Stimulated activated CD4-positive, alpha-beta T cell treated with anti-CD3 and anti-CD28 coated beads, Interleukin-1b, Interleukin-23, amount 100 ng/mL, for 24 hours (primary cell): ENCODE data around the gene CEPT1.
"Not testable (repeated sequence)": the region's sequence is repeated elsewhere in the genome, so short reads cannot be mapped to it uniquely, and the experiment has no call there.

Source experiments
- DNase-seq, 4 experiments: peaks; one replicate each; pipeline ENCODE4 v3.0.0-alpha.2; 2020; ENCODE audit warnings: low read depth in 4 of 4, low spot score in 1 of 4

Gene CEPT1

DNA sequence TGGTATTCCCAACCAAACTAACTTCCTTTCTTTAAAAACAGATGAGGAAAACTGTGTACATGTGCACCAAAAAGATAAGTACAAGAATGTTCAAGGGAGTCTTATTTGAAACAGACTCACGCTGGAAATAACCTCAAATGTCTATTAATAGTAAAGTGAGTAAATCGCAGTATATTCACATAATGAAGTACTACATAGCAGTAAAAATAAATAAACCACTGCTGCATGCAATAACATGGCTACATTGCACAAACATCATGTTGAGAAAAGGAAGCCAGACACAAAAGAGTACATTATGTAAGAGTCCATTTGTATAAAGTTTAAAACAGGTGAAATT, 65.7 kb downstream of the CEPT1 start:
- no peak for DNase-seq

DNA sequence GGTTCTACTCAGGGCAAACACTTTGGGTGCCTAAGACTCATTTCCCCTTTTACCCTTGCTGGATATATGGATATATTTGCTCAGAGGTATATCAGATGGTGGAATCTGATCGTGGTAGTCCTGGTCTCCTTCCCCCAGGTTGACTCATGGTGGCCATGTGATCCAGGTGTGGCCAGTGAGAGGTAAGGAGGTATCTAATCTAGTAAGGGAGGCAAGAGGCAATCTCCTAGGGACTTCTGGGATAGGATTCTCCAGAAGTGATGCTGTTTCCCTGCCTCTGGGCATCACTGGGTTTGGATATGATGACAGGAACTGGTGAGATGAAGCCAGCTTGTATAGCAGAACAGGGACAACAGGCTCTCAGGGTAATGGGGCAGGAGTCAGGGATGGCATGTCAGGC, 68.9 kb downstream of the CEPT1 start:
- DNase-seq = no peak

DNA sequence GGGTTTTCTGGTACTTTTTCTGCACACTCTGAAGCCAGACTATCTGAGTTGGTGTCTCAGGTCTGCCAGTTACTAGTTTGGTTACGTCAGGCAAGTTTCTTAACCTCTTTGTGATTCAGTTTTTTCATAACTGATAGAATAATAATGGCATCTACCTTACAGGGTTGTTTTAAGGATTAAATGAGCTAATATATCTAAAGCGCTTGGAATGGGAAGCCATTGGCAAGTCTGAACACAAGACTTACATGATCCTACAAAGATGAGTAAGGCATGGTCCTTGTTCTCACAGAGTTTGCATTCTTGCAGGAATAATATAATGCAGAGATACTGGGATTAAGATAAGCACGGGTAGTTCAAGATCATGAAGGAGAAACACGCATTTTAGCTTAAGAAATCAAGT, 69.6 kb downstream of the CEPT1 start:
- no peak for DNase-seq

DNA sequence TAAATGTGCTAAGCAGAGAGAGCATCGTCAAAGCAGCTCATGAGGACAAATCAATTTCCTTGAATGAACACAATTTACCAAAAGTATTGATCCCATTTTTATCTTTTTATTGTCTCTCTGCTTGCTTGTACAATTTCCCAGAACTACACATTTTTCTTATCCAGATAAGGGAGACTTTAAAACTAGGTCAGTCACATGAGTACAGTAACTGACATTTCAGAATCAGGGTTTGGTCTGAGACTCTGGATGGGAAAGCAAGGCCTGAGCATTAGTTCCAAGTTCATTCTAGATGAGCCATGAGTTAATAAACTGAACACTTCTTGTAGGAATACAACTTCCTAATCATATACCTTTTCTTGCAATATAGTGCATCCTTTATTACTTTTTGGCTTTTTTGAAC, 71.9 kb downstream of the CEPT1 start:
- no peak for DNase-seq

DNA sequence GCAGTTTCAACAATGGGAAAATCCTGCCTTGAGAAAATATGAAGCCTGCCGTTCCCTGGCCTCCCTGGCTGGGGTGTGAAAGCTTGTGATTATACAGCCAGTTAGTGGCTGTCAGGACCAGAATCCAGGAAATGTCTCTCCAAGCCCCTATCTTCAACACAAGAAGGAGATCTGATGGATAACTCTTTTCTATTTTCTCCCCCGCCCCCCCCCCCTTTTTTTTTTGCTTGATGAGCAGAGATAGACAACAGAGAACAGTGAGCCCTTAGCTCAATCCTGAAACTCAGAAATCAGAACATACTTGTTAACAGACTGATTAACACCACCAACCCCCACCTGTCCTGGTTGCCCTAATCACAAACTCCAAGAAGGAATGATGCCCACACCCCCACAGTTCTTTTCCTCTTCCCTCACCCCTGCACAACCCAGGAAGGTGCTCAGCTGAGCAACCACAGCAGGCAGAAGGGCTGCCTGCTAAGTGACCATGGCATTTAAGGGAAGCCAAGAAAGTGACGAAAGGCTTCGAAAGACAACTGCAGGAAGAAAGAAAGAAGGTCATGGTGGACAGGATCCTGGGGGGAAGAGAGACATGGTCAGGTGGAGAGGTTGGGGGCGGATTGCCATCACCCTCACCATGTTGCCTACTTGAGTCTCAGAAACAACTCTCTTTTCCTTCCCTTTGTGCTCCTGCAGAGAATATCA, 72.8 kb downstream of the CEPT1 start:
- DNase-seq = no peak

DNA sequence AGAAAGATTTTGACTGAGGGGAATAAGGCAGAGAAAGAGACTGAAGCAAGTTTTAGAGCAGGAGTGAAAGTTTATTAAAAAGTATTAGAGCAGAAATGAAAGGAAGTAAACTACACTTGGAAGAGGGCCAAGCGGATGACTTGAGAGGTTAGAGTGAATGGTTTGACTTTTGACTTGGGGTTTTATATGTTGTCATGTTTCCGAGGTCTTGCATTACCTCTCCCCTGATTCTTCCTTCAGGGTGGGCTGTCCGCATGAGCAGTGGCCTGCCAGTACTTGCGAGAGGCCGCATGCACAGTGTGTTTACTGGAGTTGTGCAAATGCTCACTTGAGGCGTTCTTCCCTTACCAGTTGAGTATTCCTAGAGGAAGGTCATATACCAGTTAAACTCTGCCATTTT, 73.4 kb downstream of the CEPT1 start:
- no peak for DNase-seq

DNA sequence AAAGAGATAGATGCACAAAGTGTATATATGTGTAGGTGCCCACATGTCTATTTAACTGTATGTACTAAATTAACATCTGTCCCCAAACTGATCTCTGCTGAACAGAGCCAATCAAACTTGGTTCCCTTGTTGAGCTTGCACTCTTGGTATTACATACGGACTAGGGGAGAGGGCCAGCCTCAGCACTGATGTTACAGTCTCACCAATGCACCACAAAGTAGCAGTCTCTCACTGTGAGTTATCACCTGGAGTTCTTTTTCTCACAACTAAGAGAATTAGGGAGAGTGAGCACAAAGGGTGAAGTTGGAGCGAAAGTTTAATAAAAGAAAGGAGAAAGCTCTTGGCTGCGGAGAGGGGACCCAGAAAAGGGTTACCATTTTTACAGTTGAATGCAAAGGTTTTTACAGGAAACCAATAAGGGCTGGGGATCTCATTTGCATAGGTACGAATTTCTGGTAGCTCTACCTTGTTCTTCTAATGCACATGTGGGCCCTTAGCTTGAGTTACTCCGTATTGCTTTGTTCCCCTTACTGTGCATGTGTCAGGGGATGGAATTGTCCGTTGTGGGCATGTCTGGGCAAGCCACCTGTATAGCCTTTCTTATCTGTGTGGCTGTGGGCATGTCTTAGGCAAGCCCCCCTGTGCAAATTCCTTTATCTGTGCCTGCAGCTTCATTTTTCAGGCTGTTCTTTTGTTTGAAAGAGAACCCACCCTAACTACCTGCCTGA, 74.2 kb downstream of the CEPT1 start:
- no peak for DNase-seq

DNA sequence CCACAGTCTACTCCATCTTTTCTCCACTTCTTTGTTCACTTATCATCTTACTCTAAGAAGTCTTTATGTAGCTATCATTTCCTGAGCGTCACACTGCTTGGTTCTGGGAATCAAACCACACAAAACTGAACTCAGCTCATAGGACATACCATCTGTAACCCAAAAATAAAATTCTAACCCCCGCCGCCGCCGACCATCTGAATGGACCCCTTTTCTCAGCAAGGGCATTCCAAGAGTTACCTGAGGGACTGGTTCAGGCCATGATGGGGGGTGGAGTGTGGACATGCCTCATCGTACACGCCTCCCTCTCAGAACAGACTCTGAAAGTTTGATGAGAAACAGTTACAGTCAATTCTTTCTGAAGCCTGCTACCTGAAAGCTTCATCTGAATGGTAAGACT, 74.9 kb downstream of the CEPT1 start:
- DNase-seq = no peak

DNA sequence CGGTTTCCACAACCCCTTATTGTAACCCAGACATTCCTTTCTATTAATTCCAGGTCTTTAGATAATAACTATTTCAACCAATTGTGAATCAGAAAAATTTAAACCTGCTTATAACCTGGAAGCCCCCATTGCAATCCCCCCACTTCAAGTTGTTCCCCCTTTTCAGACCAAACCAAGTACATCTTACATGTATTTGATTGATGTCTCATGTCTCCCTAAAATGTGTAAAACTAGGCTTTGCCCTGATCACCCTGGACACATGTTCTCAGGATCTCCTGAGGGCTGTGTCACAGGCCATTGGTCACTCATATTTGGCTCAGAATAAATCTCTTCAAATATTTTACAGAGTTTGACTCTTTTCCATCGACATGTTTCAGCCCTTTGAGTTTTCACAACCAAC, 75.3 kb downstream of the CEPT1 start:
- not testable (repeated sequence) for DNase-seq

DNA sequence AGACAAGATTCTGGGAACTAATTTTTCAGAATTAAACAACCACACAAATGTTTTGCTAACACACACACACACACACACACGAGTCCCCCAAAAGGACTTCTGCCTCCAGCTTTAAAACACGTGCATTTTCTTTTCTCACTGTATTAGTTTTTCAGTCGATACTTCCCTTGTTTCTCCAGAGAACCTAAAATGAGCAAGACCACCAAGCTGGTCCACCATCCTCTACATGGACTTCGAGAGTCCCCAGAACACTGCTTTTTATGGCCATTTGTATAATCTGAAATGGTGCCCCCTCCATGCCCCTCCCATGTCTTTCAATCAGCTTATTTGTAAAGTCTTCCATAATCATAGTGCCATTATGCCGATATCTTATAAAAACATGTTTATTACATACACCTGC, 76.7 kb downstream of the CEPT1 start:
- DNase-seq = no peak

DNA sequence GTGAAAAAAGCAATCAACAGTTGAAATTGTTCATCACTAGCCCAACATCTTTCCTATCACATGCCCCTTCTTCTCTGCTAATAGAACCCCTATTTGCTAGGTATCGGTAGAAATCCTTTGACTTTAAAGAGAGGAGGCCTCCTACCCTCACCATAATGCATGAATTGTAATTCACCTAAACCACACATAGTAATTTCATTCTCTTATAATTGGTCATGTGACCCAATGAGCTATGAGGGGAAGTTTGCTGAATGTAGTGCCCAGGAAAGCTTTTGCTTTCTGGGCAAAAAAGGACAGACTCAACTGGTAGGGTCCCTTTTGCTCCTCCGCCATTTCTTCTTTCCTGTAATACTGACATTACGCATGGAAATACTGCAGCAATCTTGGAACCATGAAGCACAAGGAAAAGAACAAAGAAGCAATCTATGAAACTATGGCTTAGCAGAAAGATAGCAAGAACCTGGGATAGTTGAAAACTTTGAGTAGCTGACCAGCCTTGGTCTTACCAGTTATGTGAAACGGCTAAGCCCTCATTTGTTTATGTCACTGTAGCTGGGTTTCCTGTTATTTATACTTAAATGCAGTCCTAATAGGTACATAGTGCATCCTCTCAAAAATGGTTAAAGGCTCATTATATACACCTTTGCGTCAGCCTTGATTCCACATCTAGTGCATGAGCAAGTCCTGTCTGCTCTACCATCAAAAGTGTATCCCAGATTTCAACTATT, 77.3 kb downstream of the CEPT1 start:
- no peak for DNase-seq

DNA sequence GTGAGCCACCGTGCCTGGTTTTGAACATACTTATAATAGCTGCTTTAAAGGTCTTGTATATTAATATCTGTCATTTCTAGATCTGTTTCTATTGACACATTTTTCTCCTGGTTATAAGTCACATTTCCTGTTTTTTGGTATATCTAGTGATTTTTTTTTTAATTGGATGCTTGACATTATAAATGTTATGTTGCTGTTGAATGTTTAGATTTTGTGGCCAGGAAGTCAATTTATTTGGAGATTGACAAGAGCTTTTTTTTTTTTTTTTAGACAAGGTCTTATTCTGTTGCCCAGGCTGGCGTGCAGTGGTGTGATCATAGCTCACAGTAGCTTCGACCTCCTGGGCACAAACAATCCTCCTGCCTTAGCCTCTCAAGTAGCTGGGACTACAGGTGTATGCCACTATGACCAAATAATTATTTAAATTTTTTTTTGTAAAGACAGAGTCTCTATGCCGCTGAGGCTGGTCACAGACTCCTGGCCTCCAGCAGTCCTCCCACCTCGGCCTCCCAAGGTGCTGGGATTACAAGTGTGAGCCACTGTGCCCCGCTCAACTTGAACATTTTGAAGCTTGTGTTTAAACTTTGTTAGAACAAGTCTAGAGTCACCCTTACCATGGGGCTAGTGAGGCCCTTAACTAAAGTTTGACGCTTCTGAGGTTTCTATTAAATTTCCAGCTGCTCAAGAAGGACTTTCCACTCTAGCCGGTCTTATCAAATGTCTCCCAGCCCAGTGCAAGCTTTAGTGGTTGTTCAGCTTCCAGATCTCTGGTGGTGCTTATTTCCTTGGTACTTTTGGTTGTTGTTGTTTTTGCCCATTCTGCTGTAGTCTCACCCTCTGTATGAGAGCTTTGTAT, 78.9 kb downstream of the CEPT1 start:
- DNase-seq = no peak

DNA sequence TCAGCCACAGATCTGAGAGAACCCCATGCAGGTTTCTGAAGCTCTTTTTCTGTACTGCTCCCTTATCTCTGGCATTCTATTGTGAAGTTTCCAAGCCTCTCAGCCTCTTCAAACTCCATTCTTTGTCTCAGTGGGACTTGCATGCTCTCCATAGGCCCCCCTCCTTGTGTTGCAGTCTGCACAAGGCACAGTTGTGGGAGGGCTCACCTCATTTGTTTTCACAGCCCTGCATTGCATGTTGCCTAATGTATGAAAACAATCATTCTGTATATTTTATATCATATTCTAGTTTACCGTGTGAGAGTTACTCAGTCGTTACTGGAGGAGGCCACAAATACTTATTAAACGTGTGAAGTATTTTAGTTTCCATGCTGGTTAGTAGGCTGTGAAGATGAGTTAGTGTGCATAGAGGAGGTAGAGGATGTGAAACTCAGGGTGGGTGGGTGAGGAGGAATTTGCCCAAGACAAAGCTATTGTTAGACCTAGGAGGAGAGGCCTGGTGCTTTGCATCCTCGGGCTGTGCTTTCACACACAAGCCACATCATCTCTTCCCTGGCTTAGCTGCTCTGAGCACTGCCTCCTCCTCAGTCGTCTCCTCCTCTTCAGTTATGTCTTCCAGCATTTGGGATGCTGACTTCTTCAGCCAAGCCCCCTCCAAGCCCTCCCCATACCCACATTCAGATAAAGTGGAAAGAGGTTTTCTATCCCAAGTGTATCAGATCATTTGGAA, 79.7 kb downstream of the CEPT1 start:
- no peak for DNase-seq

DNA sequence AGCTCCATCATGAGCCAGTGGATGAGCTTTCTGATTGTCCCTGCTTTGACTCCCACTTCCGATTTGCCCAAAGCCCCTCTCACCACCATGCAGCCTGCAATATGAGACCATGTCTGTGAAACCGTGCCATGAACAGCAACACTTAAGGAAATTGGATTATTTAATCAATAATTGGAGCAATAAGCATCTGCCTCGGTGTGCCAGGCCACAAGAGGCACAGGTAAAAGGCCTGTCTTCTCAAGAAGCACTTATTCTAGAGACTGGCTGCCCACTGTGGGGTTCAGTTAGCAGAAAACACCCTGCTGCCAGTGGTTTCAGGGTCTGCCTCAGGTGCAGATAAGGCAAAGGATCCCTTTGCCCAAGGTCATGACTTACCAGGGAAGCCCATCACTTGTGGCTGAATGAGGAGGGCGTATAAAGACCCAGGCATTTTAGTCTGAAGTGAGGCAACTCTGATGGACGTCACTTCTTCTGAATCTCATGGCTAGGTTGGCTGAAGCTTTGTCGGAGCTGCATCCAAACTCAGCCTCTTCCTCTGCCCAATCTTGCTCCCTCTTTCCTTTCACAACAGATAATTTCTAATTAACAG, 80.4 kb downstream of the CEPT1 start:
- DNase-seq = no peak

DNA sequence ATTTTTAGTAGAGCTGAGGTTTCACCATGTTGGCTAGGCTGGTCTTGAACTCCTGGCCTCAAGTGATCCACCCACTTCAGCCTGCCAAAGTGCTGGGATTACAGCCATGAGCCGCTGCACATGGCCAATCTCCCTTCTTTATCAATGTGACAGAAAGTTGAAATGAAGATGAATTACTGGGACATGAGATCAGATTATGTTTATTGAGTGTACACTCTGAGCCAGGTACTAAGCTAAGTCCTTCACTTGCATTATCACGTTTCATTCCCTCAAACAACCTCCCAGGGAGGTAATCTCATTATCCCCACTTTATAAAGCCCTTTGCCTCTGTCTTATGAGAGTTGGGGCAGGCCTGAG, 81.2 kb downstream of the CEPT1 start:
- no peak for DNase-seq

DNA sequence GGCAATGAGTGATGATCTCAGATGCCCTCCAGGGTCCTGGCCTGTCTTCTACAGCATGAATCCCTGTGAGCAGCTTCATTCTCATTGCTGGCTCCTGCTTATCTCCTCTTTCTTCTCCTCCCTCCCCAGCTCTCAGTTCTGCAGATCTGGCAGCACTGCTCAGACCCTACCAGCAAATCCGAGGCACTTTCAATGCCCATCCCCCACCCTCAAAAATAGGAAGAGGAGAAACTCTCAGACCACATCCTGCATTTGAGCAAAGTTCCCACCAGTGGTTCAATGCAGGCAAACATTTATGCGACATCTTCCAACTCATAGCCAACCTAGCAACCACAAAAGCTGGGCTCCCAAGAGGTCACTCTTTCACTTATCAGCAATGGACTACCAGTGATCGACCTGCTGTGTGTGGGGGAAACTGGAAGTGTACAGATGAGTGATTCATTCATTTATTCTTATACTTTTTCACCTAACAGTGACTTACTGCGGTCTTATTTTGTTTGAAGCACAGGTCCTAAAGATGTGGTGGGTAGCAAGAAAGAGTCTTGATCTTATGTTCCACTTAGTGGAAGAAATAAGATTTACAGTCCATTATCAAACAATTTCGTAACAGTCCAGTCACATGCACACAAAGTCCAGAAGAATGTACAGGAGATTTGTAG, 81.7 kb downstream of the CEPT1 start:
- DNase-seq = no peak

DNA sequence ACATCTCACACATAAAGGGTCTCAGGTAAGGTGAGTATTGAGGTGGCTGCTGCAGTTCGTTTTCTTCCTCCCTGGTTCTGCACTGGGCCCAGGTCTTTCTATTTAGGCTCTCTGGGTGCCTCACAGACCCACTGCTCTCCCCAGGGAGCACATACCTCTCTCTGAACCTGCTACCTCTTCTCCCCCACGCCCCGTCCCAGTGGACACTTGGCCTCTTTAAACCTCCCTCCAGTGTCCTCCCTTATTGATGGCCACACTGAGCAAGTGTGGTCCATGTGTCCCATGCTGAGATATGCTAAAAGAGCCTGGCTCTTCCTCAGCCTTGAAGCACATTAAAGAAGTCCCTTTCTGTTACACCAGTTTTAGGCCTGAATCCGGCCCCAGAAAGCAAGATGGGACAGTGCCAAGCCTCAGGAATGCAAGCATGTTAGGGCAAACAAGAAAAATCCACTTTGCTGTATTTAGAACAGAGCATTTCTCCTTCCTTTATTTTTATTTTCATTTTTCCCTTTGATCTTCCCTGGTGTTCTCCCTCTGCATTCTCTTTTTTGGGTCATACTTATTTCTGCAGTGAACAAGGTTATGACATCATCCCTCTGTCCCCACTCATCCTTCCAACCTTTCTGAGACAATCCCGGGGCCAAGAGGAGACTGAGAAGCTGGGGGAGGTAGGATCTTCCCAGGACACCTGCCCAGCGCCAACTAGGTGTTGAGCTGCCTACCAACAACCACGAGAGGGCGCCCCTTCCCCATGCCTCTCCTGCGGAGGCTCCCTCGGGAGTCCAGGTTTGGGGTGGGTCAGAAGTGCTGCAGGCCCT, 82.5 kb downstream of the CEPT1 start:
- peak in 3 of 4 experiments; percentile 64 to 66 (median 64) for DNase-seq

DNA sequence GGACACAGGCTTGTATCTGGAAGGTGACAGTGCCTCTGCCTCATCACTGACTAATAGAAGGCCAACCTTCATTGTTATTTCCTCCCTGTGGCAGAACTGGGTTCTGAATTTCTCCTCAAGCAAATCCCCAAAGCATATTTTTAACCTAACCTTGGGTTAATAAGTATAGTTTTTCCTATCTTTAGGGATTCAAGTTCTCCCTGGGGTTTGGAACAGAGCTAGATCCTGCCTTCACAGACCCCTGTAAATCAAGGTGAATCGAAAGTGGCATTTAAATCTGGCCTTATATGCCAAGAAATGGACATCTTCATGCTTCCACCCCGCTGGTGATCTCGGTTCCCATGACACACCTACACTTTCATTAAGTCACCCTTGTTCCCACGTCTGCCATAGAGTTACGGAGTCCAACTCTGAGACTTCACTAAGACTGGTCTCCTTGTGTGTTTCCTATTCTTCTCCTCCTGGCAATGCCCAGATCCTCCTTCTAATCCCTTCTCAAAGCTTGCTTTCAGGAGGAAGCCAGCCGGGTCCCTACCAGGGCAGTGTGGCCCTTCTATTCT, 83.2 kb downstream of the CEPT1 start:
- no peak for DNase-seq

DNA sequence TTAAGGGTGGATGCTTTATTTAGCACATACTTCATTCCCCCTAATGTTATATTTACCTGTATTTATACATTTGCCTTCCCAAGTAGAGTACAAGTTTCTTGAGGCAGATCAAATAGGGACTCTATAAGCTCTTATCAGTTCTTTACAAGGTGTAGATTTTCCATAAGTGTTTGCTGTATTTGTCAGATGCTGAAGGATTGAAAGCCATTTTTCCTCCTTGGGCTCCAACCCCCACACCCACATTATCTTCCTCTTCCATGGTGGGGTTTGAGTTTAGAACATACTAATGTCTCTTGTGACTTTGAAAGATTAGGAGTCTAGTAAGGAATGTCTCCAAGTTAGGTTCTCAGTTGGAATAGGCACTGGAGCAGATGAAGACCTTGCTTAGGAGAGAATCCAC, 85.1 kb downstream of the CEPT1 start:
- DNase-seq = no peak
